Lower leg skin (tissue), 3 donors: Measurements from ENCODE around the gene OR4Q2.

Experiments used
- CTCF ChIP-seq, 3 donors: fragments of 450-650 bp; IDR thresholded peaks; one replicate each; pipeline ENCODE4 v1.5.1; 2016; ENCODE audit warnings: antibody characterized with exemption in 3 of 3, mild to moderate bottlenecking in 3 of 3, moderate library complexity in 2 of 3
- POLR2A ChIP-seq, 2 donors: fragments of 450-650 bp; IDR thresholded peaks; one replicate each; pipeline ENCODE4 v1.6.1; 2016 to 2017; ENCODE audit warnings: antibody characterized with exemption in 2 of 2, mild to moderate bottlenecking in 1 of 2, moderate library complexity in 1 of 2

- no peak for TF ChIP-seq POLR2A (IDR thresholded peaks at IDR 0.05)
- TF ChIP-seq CTCF (IDR thresholded peaks at IDR 0.05): no peak
These were observed 42.3 kb downstream of the OR4Q2 start for GRCh38 chr14:20044243-20044642.
